Subcutaneous adipose tissue (tissue), 4 donors: Measurements from ENCODE around the gene CATSPERZ. TPM values are rescaled to one million over a fixed set of nuclear protein-coding genes. Genes with fewer than 3 reads are reported as not detected.

Experiments
- total RNA-seq, 4 donors: library from RNA; depleted of rRNA; stranded (reverse); fragments of >200 nt; gene quantifications; one replicate each; pipeline ENCODE4 v1.1.0, GENCODE V29; 2016
- TF ChIP-seq, protein P1 (sequence below): fragments of 450-650 bp; IDR thresholded peaks from one replicate; pipeline ENCODE4 v1.5.1; 2016; ENCODE audit warnings: low read depth, mild to moderate bottlenecking, control low read depth, antibody characterized with exemption, moderate library complexity

CATSPERZ gene
- total RNA-seq, 4 donors from 2014 or later: not detected

- TF ChIP-seq, protein P1, sequence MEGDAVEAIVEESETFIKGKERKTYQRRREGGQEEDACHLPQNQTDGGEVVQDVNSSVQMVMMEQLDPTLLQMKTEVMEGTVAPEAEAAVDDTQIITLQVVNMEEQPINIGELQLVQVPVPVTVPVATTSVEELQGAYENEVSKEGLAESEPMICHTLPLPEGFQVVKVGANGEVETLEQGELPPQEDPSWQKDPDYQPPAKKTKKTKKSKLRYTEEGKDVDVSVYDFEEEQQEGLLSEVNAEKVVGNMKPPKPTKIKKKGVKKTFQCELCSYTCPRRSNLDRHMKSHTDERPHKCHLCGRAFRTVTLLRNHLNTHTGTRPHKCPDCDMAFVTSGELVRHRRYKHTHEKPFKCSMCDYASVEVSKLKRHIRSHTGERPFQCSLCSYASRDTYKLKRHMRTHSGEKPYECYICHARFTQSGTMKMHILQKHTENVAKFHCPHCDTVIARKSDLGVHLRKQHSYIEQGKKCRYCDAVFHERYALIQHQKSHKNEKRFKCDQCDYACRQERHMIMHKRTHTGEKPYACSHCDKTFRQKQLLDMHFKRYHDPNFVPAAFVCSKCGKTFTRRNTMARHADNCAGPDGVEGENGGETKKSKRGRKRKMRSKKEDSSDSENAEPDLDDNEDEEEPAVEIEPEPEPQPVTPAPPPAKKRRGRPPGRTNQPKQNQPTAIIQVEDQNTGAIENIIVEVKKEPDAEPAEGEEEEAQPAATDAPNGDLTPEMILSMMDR: no peak
Observed at GRCh38 chr11:64324692-64325469, 24.7 kb downstream of the CATSPERZ start.

DNA sequence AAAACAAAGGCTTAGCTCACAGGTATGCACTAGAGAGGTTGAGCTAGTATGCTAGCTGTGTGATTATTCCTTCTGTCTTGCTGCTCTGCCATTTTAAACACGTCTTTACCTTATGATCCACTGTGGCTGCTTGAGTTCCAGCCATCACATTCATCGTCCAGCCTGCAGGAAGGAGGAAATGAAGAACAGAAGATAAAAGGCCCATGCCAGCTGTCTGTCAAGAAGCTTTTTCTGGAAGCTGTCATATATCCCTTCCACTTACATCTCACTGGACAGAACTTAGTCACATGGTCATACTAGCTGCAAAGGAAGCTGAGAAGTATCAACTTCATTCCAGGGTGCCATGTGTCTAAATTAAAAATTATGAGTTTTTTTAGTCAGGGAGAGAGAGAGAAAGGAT is 27.2 kb downstream of the CATSPERZ start:
- TF ChIP-seq, protein P1: no peak

DNA sequence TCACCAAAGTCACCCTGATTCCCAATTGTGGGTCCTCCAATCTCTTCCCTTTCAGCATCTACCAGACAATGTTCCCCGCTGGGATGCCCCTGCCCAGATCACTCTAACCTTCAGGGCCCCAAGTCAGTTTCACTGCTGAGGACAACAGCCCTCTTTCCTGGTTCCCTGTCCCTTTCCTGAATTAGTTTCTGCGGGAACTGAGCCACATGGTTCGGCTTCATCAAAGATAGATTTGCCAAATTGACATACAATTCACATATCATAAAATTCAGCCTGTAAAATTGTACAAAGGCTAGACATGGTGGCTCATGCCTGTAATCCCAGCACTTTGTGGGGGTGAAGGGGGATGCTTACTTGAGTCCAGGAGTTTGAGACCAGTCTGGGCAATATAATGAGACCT is 27.8 kb downstream of the CATSPERZ start:
- TF ChIP-seq, protein P1: no peak

DNA sequence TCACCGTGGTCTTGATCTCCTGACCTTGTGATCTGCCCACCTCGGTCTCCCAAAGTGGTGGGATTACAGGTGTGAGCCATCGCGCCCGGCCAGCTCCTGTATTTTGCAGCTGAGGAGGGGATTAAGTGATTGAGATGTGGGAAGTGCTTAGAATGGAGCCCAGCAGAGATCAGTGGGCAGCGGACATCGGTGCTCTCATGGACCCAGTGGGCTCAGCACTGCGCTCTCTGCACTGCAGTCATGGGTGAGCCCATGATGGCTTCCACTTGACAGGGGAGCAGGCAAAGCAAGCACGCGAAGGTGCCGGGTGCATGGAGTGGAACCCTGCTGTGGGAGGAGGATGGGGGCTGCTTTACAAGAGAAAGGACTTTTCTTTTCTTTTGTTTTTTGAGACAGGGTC is 30.7 kb downstream of the CATSPERZ start:
- TF ChIP-seq, protein P1: no peak

GRCh38 chr11:64331569-64332371 is 31.6 kb downstream of the CATSPERZ start:
- TF ChIP-seq, protein P1: no peak

DNA sequence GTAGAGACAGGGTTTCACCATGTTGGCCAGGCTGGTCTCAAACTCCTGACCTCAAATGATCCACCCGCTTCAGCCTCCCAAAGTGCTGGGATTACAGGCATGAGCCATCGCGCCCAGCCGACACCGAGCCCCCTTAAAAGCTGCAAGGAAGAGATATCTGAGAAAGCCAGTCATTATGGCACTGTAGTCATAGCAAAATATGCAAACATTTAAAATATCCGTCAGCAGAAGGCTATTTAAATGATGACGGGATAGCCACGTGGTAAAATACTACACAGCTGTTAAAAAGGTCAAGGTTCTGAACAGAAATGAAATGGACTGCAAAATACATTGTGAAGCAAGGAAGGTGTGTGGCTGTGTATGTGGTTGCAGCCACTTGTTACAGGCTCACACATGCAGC is 33.4 kb downstream of the CATSPERZ start:
- TF ChIP-seq, protein P1: no peak
